Fibroblast of skin of back (primary cell): ENCODE results near the gene ACOX2. TPM values are rescaled to one million over a fixed set of nuclear protein-coding genes. Genes with fewer than 3 reads are reported as not detected.

Source experiments
- DNase-seq: peaks from one replicate; pipeline ENCODE4 v3.0.0-alpha.2; 2013
- polyA plus RNA-seq, 2 experiments: library from polyadenylated mRNA; unstranded; fragments of 120-200 nt; gene quantifications; one replicate each; pipeline ENCODE4 v1.2.1, GENCODE V29; 2013; ENCODE audit not compliant: insufficient read length in 2 of 2

Gene ACOX2
- polyA plus RNA-seq (2013, experiment 1 of 2; ENCODE audit: insufficient read length) = 3.1 TPM
- 5.9 TPM for polyA plus RNA-seq (2013, experiment 2 of 2; ENCODE audit: insufficient read length)

- DNase-seq = peak; percentile 36
Measured at GRCh38 chr3:58536501-58537411, at the start of gene ACOX2. TSS of gene ACOX2 (minus strand) at chr3:58537190. CDS start at chr3:58535106, 2,084 bp downstream.

GRCh38 chr3:58585994-58586393, 49.0 kb upstream of the ACOX2 start:
- no peak for DNase-seq

GRCh38 chr3:58585005-58585786, 48.2 kb upstream of the ACOX2 start:
- DNase-seq = peak; percentile 67

GRCh38 chr3:58584690-58585004, 47.7 kb upstream of the ACOX2 start:
- DNase-seq = no peak

GRCh38 chr3:58581328-58582091, 44.5 kb upstream of the ACOX2 start:
- no peak for DNase-seq

- no peak for DNase-seq
Measured at GRCh38 chr3:58580826-58581327, 43.9 kb upstream of the ACOX2 start.

- no peak for DNase-seq
Measured at GRCh38 chr3:58578873-58579272, 41.9 kb upstream of the ACOX2 start.

GRCh38 chr3:58577269-58577821, 40.4 kb upstream of the ACOX2 start, which contains the start of gene FAM107A:
TSS of gene FAM107A (minus strand) at chr3:58577391. CDS start at chr3:58569860, 7,531 bp downstream.
- peak; percentile 57 for DNase-seq

- no peak for DNase-seq
Measured at GRCh38 chr3:58576716-58577115, 39.7 kb upstream of the ACOX2 start.

GRCh38 chr3:58575971-58576652, 39.1 kb upstream of the ACOX2 start:
- DNase-seq = no peak

- DNase-seq = no peak
Measured at GRCh38 chr3:58574682-58575081, 37.7 kb upstream of the ACOX2 start.

- DNase-seq = no peak
Measured at GRCh38 chr3:58574106-58574505, 37.1 kb upstream of the ACOX2 start.

GRCh38 chr3:58573640-58574039, 36.6 kb upstream of the ACOX2 start:
- DNase-seq = no peak

- no peak for DNase-seq
Measured at GRCh38 chr3:58572634-58573230, 35.7 kb upstream of the ACOX2 start.

GRCh38 chr3:58572013-58572633, 35.1 kb upstream of the ACOX2 start:
- no peak for DNase-seq

- DNase-seq = no peak
Measured at GRCh38 chr3:58570851-58571250, 33.9 kb upstream of the ACOX2 start.

- no peak for DNase-seq
Measured at GRCh38 chr3:58569287-58570001, 32.5 kb upstream of the ACOX2 start.

GRCh38 chr3:58568572-58569286, 31.7 kb upstream of the ACOX2 start:
- peak; percentile 59 for DNase-seq

GRCh38 chr3:58567251-58567515, 30.2 kb upstream of the ACOX2 start:
- no peak for DNase-seq
